Subcutaneous preadipocyte (primary cell): ENCODE results near the gene SNX32. TPM values are rescaled to one million over a fixed set of nuclear protein-coding genes. Genes with fewer than 3 reads are reported as not detected.

ENCODE experiments used
- total RNA-seq: library from RNA; depleted of rRNA; stranded (reverse); fragments of >200 nt; gene quantifications from 2 replicates; pipeline ENCODE4 v1.2.3, GENCODE V29; 2012

SNX32 gene
- 1.2 and 2.9 TPM in 2 replicates for total RNA-seq

GRCh38 chr11:65833297-65834030 lies at the start of gene SNX32:
Gene SNX32 (plus strand): TSS chr11:65833963. CDS start chr11:65834066, 103 bp downstream.

GRCh38 chr11:65786786-65787636 lies 46.8 kb upstream of the SNX32 start, which contains the start of gene OVOL1:
Gene OVOL1 (plus strand): TSS chr11:65787063. CDS start chr11:65787374, 311 bp downstream.

DNA sequence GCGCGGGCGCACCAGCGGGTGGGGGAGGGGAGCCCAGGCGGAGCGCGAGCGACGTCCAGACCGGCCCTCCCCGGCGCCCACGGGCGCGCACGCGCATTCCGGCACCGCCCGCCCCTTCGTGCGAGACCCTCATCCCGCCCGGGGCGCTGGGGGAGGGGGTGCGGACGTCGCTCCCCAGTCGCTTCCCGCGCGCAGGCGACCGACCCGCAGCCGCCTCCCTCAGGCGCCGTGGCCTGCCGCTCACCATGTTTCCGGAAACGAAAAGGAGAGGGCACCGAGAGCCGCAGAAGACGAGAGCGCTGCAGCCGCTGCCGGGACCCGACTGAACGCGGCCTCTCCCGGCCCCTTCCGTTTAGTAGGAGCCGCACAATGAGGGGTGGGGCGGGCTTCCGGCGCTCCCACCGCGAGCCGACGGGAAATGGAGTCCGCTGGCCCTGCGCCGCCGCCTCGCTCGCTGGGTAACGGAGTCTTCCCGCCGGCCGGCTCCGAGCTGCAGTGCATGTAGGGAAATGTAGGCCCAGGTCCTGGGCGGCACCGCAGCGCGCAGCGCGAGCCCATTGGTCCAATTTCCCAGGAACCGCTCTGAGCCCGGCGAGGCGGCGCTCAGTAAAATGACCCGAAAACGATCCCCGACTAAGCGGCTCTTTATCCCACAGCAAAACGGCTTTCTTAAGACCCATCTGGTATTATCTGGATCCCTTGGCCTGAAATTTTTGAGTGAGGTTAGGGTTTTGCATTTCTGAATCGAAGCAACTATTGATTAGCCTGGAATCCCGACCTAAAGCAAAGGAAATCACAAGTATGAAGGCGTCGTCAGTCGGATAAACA lies 24.3 kb downstream of the SNX32 start, which contains the start of gene CFL1:
TSS of gene CFL1 (minus strand) at position 328 of the 828 bp plus-strand sequence. CDS start at position 247, 81 bp downstream.

DNA sequence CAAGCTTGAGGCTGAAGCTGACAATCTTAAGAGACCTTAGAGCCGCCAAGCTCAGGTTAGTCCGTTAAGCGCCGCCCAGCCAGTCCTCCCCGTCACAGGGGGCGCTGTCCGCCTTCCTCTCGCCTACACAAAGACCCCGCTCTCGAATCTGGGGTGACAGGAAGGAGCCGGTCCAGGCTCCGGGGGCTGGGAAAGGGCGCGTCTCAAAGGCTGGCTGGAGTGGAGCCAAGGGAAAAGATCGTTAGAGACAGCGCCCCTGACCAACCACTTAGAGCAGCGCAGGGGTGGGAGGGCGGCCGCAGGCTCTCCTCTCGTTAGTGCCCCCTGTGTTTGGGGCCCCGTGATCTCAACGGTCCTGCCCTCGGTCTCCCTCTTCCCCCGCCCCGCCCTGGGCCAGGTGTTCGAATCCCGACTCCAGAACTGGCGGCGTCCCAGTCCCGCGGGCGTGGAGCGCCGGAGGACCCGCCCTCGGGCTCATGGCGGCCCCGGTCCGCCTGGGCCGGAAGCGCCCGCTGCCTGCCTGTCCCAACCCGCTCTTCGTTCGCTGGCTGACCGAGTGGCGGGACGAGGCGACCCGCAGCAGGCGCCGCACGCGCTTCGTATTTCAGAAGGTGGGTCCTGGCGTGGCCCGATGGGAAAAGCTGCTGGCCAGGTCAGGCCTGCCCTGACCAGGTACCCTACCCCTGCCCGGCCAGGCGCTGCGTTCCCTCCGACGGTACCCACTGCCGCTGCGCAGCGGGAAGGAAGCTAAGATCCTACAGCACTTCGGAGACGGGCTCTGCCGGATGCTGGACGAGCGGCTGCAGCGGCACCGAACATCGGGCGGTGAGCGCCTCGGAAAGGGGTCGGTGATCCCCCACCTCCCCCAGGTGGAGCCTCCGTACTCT lies 26.8 kb downstream of the SNX32 start, which contains the start of gene MUS81:
TSS of gene MUS81 (plus strand) at position 156 of the 887 bp plus-strand sequence. CDS start at position 477, 321 bp downstream.

GRCh38 chr11:65872586-65873317 lies 39.0 kb downstream of the SNX32 start, which contains the start of gene EFEMP2:
Gene EFEMP2 (minus strand): TSS chr11:65872800. CDS start chr11:65872354, 446 bp downstream.

DNA sequence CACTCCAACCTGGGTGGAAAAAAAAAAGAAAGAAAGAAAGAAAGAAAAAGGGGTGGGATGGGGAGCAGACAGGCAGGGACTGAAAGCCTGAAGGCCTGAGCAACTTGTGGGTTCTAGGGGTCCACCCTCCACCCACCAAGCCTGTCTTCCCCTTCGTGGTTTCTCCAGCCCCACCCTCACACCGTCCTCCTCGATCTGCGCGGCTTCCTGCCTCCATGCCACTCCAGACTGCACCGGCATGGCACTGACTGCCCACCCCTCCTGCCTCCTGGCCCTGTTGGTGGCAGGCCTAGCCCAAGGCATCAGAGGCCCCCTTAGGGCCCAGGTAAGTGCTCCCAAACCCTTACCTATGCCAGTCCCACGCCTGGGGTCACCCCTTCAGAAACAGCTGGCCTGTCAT lies 45.9 kb downstream of the SNX32 start, which contains the start of gene CTSW:
TSS of gene CTSW (plus strand) at position 221 of the 400 bp plus-strand sequence. CDS start at position 239, 18 bp downstream.

GRCh38 chr11:65888163-65888814 lies 54.5 kb downstream of the SNX32 start, which contains the start of gene FIBP:
Gene FIBP (minus strand): TSS chr11:65888471. CDS start chr11:65888418, 53 bp downstream.

GRCh38 chr11:65890324-65891218 lies 56.8 kb downstream of the SNX32 start, which contains the start of gene CCDC85B:
Gene CCDC85B (plus strand): TSS chr11:65890673. CDS start chr11:65890784, 111 bp downstream.

DNA sequence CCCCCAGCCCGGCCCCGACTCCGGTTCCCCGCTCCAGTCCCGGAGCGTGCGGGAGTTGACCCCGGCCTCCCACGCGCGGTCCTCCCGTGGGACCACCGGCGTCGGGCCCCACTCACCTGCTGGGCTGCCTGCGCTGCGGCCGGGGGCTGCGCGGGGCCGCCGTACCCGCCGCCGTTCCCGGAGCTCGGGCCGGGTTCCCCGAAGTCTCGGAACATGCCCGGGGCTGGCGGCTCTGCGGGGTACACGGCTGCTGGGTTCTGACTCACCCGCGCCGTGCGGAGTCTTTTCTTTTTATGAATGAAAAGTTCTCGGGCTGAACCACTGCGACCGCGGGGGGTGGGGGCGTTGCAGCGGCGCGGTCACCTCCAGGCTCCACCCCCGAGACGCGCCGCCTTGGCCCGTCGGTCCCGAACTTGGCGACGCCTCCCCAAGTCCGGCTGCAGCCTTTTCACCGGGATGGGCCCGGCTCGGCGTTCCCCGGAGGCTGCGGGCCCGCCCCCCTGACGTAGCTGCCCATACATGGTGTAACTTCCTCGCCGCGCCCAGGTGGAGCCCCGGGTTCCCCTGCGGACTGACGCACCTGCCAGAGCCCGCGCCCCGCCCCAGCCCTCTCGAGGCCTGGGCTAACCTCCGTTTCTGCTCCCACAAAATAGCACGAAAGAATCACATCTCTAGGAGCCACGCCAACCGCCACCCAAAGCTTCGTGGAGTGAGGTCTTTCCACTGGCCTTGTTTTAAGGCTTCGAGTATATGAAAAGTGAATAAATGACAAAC lies 66.5 kb downstream of the SNX32 start, which contains the start of gene FOSL1:
TSS of gene FOSL1 (minus strand) at position 264 of the 774 bp plus-strand sequence. CDS start at position 215, 49 bp downstream.

Other genes with a start within 250 kb of the SNX32 start
- 0.37 TPM in 1 of 2 replicates, not detected in the other for gene KCNK7, start 238.2 kb upstream of the SNX32 start, total RNA-seq
- gene MAP3K11, start 219.7 kb upstream of the SNX32 start, total RNA-seq: 18.4 and 28.7 TPM in 2 replicates
- gene PCNX3, start 218.2 kb upstream of the SNX32 start, total RNA-seq: 25.4 and 33.4 TPM in 2 replicates
- gene SIPA1, start 195.9 kb upstream of the SNX32 start, total RNA-seq: 23.5 and 38.3 TPM in 2 replicates
- 22.8 and 31.9 TPM in 2 replicates for gene RELA, start 171.0 kb upstream of the SNX32 start, total RNA-seq
- 42.6 and 44.5 TPM in 2 replicates for gene KAT5, start 121.7 kb upstream of the SNX32 start, total RNA-seq
- 33.0 and 38.6 TPM in 2 replicates for gene RNASEH2C, start 113.2 kb upstream of the SNX32 start, total RNA-seq
- gene AP5B1, start 53.0 kb upstream of the SNX32 start, total RNA-seq: 12.9 and 14.3 TPM in 2 replicates
- not detected in 2 replicates for gene OVOL1, start 46.9 kb upstream of the SNX32 start, total RNA-seq
- 768 and 957 TPM in 2 replicates for gene CFL1, start 24.2 kb downstream of the SNX32 start, total RNA-seq
- gene MUS81, start 26.5 kb downstream of the SNX32 start, total RNA-seq: 38.2 and 65.9 TPM in 2 replicates
- gene EFEMP2, start 38.8 kb downstream of the SNX32 start, total RNA-seq: 38.3 and 39.7 TPM in 2 replicates
- under 0.01 TPM in 1 of 2 replicates, not detected in the other for gene CTSW, start 45.9 kb downstream of the SNX32 start, total RNA-seq
- gene FIBP, start 54.5 kb downstream of the SNX32 start, total RNA-seq: 241 and 303 TPM in 2 replicates
- gene CCDC85B, start 56.7 kb downstream of the SNX32 start, total RNA-seq: 53.4 and 63.9 TPM in 2 replicates
- gene FOSL1, start 66.4 kb downstream of the SNX32 start, total RNA-seq: 42.3 and 103 TPM in 2 replicates
- gene C11orf68, start 85.1 kb downstream of the SNX32 start, total RNA-seq: 35.6 and 38.1 TPM in 2 replicates
- 370 and 389 TPM in 2 replicates for gene DRAP1, start 85.5 kb downstream of the SNX32 start, total RNA-seq
- gene TSGA10IP, start 111.5 kb downstream of the SNX32 start, total RNA-seq: not detected in 2 replicates
- gene SART1, start 127.8 kb downstream of the SNX32 start, total RNA-seq: 34.2 and 34.8 TPM in 2 replicates
- gene EIF1AD, start 168.2 kb downstream of the SNX32 start, total RNA-seq: 28.7 and 37.3 TPM in 2 replicates
- 22.9 and 27.9 TPM in 2 replicates for gene BANF1, start 168.5 kb downstream of the SNX32 start, total RNA-seq
- gene CST6, start 178.0 kb downstream of the SNX32 start, total RNA-seq: 0.20 TPM in 1 of 2 replicates, not detected in the other
- gene CATSPER1, start 192.5 kb downstream of the SNX32 start, total RNA-seq: 0.78 TPM in 1 of 2 replicates, not detected in the other
- not detected in 2 replicates for gene GAL3ST3, start 215.2 kb downstream of the SNX32 start, total RNA-seq
- 154 and 157 TPM in 2 replicates for gene SF3B2, start 218.4 kb downstream of the SNX32 start, total RNA-seq
- gene PACS1, start 236.3 kb downstream of the SNX32 start, total RNA-seq: 15.8 and 21.3 TPM in 2 replicates